Retinal pigment epithelial cell (primary cell): ENCODE measurements around the gene TOR1AIP2.

Experiments
- DNase-seq: peaks from one replicate; pipeline ENCODE4 v3.0.0-alpha.2; 2010; ENCODE audit warnings: low read depth
- H3K4me3 ChIP-seq: 2 replicates; pipeline ENCODE4 v1.5.1; 2011; ENCODE audit warnings: mild to moderate bottlenecking, low read length, control low read depth, moderate library complexity
- CTCF ChIP-seq: conservative IDR thresholded peaks from 2 replicates; pipeline ENCODE4 v1.5.1; 2011; ENCODE audit warnings: low read depth, low read length, control low read depth, inconsistent platforms

Gene TOR1AIP2

GRCh38 chr1:179921981-179922872 is 44.6 kb upstream of the TOR1AIP2 start:
- H3K4me3 ChIP-seq: no peak overlapping the region
- TF ChIP-seq CTCF: no peak
- DNase-seq: no peak

- no peak for DNase-seq
- H3K4me3 ChIP-seq: no peak overlapping the region
- TF ChIP-seq CTCF: no peak
Measured at GRCh38 chr1:179921472-179921871, 43.9 kb upstream of the TOR1AIP2 start.

DNA sequence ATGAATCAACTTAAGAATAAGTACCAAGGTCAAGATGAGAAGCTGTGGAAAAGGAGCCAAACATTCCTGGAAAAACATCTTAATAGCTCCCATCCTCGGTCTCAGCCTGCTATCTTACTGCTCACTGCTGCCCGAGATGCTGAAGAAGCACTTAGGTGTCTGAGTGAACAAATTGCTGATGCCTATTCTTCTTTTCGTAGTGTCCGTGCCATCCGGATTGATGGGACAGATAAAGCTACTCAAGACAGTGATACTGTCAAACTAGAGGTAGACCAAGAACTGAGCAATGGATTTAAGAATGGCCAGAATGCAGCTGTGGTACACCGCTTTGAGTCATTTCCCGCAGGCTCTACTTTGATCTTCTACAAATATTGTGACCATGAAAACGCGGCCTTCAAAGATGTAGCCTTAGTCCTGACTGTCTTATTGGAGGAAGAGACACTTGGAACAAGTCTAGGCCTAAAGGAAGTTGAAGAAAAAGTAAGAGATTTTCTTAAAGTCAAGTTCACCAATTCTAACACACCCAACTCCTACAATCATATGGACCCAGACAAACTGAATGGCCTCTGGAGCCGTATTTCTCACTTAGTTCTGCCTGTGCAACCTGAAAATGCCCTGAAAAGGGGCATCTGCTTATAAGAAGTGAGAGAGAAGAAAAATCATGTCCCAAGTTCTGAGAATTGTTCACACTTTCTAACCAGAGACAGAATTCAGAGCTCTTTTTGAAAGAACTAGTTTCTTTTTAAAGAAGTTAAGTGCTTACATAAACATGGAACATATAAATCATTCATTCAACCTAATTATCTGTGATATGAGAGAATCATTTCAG is 40.2 kb upstream of the TOR1AIP2 start:
- no peak for DNase-seq
- TF ChIP-seq CTCF: no peak
- no peak overlapping the region for H3K4me3 ChIP-seq

DNA sequence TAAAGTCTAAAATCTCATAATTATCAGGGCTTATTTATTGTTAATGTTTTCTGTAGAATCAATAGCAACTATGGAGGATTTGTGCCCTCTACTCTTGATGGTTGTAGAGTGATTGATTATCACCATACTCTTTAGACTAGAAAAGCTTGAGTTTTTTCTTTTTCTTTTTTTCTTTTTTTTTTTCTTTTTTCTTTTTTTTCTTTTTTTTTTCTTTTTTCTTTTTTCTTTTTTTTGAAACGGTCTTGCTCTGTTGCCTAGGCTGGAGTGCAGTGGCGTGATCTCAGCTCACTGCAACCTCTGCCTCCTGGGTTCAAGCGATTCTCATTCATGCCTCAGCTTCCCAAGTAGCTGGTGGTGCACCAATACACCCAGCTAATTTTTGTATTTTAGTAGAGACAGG is 34.2 kb upstream of the TOR1AIP2 start:
- DNase-seq: no peak
- TF ChIP-seq CTCF: no peak
- no peak overlapping the region for H3K4me3 ChIP-seq

DNA sequence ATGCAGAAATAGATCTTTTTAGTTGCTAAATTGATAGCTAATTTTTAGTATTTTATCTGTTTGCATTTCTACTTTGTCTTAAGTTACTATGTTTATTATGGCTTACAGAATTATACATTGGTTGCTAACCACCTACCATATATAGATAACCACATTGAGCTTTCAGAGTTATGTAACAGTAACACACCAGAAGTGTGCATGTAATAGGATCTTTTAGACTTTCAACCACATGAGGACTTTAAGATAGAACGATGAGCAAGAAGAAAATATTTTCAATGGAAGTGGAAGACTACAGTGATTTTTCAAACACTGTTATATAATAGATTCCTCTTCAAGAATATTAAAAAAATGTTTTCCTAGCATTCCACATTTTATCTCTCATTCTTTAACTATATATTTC is 33.3 kb upstream of the TOR1AIP2 start:
- no peak overlapping the region for H3K4me3 ChIP-seq
- no peak for DNase-seq
- no peak for TF ChIP-seq CTCF

DNA sequence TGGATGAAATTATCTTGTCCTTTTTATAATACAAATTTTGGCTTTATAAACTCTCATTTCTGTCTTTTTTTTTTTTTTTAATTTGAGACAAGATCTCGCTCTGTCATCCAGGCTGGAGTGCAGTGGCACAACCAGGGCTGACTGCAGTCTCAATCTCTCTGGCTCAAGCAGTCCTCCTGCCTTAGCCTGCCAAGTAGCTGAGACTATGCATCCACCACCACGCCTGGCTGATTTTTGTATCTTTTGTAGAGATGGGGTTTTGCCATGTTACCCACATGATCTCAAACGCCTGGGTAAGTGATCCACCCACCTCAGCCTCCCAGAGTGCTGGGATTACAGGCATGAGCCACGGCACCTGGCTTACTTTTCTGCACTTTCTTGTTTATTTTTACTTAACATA is 12.0 kb upstream of the TOR1AIP2 start:
- TF ChIP-seq CTCF: no peak
- H3K4me3 ChIP-seq: no peak overlapping the region
- DNase-seq: no peak
